WTC11 (cell line): ENCODE data around the gene PRXL2A.

Experiments used
- IRF2 ChIP-seq: sonication (generic); formaldehyde crosslinking; IDR thresholded peaks from 2 replicates; pipeline ENCODE4 v1.8.0; 2022; ENCODE audit warnings: low read depth, missing genetic modification reagents, borderline replicate concordance
- JAZF1 ChIP-seq: fragments of 250-450 bp; sonication (Bioruptor Pico); IDR thresholded peaks from 2 replicates; pipeline ENCODE4 v1.9.0; 2021; ENCODE audit warnings: moderate library complexity, mild to moderate bottlenecking, inconsistent platforms
- JUN ChIP-seq: sonication (generic); formaldehyde crosslinking; IDR thresholded peaks from 2 replicates; pipeline ENCODE4 v1.8.0; 2023; ENCODE audit warnings: mild to moderate bottlenecking, missing genetic modification reagents
- NR2C2 ChIP-seq: sonication (generic); formaldehyde crosslinking; IDR thresholded peaks from 2 replicates; pipeline ENCODE4 v1.8.0; 2022; ENCODE audit warnings: mild to moderate bottlenecking, missing genetic modification reagents
- SMAD3 ChIP-seq: sonication (generic); formaldehyde crosslinking; IDR thresholded peaks from 2 replicates; pipeline ENCODE4 v1.8.0; 2022; ENCODE audit warnings: missing genetic modification reagents, mild to moderate bottlenecking, borderline replicate concordance
- SOX15 ChIP-seq: fragments of 250-450 bp; sonication (Bioruptor Pico); IDR thresholded peaks from 2 replicates; pipeline ENCODE4 v1.9.0; 2021; ENCODE audit warnings: mild to moderate bottlenecking
- SP1 ChIP-seq: sonication (generic); formaldehyde crosslinking; conservative IDR thresholded peaks from 2 replicates; pipeline ENCODE4 v1.8.1; 2022; ENCODE audit warnings: missing genetic modification reagents
- TF ChIP-seq, protein P1 (sequence below): sonication (generic); formaldehyde crosslinking; IDR thresholded peaks from 2 replicates; pipeline ENCODE4 v1.8.0; 2022; ENCODE audit warnings: mild to moderate bottlenecking, missing genetic modification reagents
- TF ChIP-seq, protein P2 (sequence below): sonication (generic); formaldehyde crosslinking; IDR thresholded peaks from 2 replicates; pipeline ENCODE4 v1.8.0; 2022; ENCODE audit warnings: missing genetic modification reagents
- TF ChIP-seq, protein P3 (sequence below): fragments of 200-600 bp; IDR thresholded peaks from 2 replicates; pipeline ENCODE4 v1.8.0; 2022; ENCODE audit warnings: antibody characterized with exemption
- TF ChIP-seq, protein P4 (sequence below): sonication (generic); formaldehyde crosslinking; IDR thresholded peaks from 2 replicates; pipeline ENCODE4 v1.8.0; 2023; ENCODE audit warnings: missing genetic modification reagents
- TF ChIP-seq, protein P5 (sequence below): sonication (generic); formaldehyde crosslinking; IDR thresholded peaks from 2 replicates; pipeline ENCODE4 v1.8.0; 2022; ENCODE audit warnings: mild to moderate bottlenecking, missing genetic modification reagents
- TF ChIP-seq, protein P6 (sequence below): sonication (generic); formaldehyde crosslinking; IDR thresholded peaks from 2 replicates; pipeline ENCODE4 v1.8.1; 2023; ENCODE audit warnings: mild to moderate bottlenecking, missing genetic modification reagents
- TF ChIP-seq, protein P7 (sequence below): sonication (generic); formaldehyde crosslinking; IDR thresholded peaks from 2 replicates; pipeline ENCODE4 v1.8.1; 2022; ENCODE audit warnings: low read depth, missing genetic modification reagents, borderline replicate concordance

DNA sequence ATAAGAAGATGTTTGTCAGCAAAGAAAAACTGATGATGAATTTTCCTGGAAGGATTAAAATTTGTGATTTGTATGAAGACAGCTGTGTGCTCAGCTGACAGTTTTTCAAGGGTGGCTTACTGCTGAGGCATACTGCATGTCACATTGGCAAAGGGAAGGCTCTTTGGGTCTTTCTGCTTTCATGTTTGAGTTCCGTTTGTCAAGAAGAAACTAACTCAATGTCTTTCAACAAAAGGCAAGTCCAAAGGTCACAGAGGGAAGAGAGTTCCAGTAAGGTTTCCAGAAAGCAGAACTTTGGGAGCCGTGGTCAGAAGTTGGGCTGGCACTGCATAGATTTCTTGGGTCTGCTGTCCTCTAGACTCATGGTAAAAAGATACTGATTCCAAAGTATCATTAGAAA lies 34.8 kb upstream of the PRXL2A start:
- TF ChIP-seq, protein P1, sequence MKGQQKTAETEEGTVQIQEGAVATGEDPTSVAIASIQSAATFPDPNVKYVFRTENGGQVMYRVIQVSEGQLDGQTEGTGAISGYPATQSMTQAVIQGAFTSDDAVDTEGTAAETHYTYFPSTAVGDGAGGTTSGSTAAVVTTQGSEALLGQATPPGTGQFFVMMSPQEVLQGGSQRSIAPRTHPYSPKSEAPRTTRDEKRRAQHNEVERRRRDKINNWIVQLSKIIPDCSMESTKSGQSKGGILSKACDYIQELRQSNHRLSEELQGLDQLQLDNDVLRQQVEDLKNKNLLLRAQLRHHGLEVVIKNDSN (CRISPR knock-in tag), result no peak
- TF ChIP-seq, protein P2, sequence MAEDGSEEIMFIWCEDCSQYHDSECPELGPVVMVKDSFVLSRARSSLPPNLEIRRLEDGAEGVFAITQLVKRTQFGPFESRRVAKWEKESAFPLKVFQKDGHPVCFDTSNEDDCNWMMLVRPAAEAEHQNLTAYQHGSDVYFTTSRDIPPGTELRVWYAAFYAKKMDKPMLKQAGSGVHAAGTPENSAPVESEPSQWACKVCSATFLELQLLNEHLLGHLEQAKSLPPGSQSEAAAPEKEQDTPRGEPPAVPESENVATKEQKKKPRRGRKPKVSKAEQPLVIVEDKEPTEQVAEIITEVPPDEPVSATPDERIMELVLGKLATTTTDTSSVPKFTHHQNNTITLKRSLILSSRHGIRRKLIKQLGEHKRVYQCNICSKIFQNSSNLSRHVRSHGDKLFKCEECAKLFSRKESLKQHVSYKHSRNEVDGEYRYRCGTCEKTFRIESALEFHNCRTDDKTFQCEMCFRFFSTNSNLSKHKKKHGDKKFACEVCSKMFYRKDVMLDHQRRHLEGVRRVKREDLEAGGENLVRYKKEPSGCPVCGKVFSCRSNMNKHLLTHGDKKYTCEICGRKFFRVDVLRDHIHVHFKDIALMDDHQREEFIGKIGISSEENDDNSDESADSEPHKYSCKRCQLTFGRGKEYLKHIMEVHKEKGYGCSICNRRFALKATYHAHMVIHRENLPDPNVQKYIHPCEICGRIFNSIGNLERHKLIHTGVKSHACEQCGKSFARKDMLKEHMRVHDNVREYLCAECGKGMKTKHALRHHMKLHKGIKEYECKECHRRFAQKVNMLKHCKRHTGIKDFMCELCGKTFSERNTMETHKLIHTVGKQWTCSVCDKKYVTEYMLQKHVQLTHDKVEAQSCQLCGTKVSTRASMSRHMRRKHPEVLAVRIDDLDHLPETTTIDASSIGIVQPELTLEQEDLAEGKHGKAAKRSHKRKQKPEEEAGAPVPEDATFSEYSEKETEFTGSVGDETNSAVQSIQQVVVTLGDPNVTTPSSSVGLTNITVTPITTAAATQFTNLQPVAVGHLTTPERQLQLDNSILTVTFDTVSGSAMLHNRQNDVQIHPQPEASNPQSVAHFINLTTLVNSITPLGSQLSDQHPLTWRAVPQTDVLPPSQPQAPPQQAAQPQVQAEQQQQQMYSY, result no peak
- no peak for TF ChIP-seq SMAD3 (CRISPR knock-in tag)
- TF ChIP-seq, protein P3, sequence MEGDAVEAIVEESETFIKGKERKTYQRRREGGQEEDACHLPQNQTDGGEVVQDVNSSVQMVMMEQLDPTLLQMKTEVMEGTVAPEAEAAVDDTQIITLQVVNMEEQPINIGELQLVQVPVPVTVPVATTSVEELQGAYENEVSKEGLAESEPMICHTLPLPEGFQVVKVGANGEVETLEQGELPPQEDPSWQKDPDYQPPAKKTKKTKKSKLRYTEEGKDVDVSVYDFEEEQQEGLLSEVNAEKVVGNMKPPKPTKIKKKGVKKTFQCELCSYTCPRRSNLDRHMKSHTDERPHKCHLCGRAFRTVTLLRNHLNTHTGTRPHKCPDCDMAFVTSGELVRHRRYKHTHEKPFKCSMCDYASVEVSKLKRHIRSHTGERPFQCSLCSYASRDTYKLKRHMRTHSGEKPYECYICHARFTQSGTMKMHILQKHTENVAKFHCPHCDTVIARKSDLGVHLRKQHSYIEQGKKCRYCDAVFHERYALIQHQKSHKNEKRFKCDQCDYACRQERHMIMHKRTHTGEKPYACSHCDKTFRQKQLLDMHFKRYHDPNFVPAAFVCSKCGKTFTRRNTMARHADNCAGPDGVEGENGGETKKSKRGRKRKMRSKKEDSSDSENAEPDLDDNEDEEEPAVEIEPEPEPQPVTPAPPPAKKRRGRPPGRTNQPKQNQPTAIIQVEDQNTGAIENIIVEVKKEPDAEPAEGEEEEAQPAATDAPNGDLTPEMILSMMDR, result no peak
- TF ChIP-seq, protein P4, sequence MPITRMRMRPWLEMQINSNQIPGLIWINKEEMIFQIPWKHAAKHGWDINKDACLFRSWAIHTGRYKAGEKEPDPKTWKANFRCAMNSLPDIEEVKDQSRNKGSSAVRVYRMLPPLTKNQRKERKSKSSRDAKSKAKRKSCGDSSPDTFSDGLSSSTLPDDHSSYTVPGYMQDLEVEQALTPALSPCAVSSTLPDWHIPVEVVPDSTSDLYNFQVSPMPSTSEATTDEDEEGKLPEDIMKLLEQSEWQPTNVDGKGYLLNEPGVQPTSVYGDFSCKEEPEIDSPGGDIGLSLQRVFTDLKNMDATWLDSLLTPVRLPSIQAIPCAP (CRISPR knock-in tag), result no peak
- TF ChIP-seq JAZF1, result no peak
- no peak for TF ChIP-seq NR2C2 (CRISPR knock-in tag)
- no peak for TF ChIP-seq IRF2 (CRISPR knock-in tag)
- TF ChIP-seq, protein P5, sequence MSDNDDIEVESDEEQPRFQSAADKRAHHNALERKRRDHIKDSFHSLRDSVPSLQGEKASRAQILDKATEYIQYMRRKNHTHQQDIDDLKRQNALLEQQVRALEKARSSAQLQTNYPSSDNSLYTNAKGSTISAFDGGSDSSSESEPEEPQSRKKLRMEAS (CRISPR knock-in tag), result no peak
- TF ChIP-seq SP1 (CRISPR knock-in tag), result no peak
- TF ChIP-seq, protein P6, sequence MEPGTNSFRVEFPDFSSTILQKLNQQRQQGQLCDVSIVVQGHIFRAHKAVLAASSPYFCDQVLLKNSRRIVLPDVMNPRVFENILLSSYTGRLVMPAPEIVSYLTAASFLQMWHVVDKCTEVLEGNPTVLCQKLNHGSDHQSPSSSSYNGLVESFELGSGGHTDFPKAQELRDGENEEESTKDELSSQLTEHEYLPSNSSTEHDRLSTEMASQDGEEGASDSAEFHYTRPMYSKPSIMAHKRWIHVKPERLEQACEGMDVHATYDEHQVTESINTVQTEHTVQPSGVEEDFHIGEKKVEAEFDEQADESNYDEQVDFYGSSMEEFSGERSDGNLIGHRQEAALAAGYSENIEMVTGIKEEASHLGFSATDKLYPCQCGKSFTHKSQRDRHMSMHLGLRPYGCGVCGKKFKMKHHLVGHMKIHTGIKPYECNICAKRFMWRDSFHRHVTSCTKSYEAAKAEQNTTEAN, result no peak
- TF ChIP-seq JUN, result no peak
- TF ChIP-seq SOX15 (CRISPR knock-in tag), result no peak
- TF ChIP-seq, protein P7, sequence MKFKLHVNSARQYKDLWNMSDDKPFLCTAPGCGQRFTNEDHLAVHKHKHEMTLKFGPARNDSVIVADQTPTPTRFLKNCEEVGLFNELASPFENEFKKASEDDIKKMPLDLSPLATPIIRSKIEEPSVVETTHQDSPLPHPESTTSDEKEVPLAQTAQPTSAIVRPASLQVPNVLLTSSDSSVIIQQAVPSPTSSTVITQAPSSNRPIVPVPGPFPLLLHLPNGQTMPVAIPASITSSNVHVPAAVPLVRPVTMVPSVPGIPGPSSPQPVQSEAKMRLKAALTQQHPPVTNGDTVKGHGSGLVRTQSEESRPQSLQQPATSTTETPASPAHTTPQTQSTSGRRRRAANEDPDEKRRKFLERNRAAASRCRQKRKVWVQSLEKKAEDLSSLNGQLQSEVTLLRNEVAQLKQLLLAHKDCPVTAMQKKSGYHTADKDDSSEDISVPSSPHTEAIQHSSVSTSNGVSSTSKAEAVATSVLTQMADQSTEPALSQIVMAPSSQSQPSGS (CRISPR knock-in tag), result no peak
